OCI-LY7 (cell line): ENCODE results near the gene COMP.

Source experiments
- CTCF ChIP-seq: fragments of 200-600 bp; sonication (generic); conservative IDR thresholded peaks from 2 replicates; pipeline ENCODE4 v1.5.1; 2014; ENCODE audit warnings: mild to moderate bottlenecking, antibody characterized with exemption, low read length, moderate library complexity, mixed read lengths
- EZH2phosphoT487 ChIP-seq: fragments of 200-600 bp; sonication (generic); IDR thresholded peaks from 2 replicates; pipeline ENCODE4 v1.6.1; 2018; ENCODE audit warnings: low read depth, borderline replicate concordance, mild to moderate bottlenecking, mixed run types, antibody characterized with exemption, low read length, moderate library complexity, mixed read lengths

- no peak for TF ChIP-seq CTCF
- no peak for TF ChIP-seq EZH2phosphoT487
These were observed 48.8 kb downstream of the COMP start for GRCh38 chr19:18742324-18742723.
